ENCODE data around the gene PSMB2.
A peak's percentile ranks its signal among the peaks of the same experiment; 100 is the strongest.

PSMB2 gene

DNA sequence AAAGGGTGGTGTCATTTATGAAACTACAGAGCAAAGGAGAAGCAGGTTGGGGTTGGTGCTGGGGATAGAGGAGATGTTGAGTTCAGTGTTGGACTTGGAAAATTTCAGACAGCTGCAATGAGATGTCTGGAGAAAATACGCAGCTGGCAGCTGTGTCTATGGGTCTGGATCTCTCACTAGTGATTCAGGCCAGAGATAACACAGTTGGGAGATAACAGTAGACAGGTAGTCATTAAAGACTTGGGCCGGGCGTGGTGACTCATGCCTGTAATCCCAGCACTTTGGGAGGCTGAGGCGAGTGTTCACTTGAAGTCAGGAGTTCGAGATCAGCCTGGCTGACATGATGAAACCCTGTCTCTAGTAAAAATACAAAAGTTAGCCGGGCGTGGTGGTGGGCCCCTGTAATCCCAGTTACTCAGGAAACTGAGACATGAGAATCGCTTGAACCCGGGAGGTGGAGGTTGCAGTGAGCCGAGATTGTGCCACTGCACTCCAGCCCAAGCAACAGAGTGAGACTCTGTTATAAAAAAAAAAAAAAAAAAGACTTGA, 70.7 kb downstream of the PSMB2 start:
- no peak for DNase-seq

DNA sequence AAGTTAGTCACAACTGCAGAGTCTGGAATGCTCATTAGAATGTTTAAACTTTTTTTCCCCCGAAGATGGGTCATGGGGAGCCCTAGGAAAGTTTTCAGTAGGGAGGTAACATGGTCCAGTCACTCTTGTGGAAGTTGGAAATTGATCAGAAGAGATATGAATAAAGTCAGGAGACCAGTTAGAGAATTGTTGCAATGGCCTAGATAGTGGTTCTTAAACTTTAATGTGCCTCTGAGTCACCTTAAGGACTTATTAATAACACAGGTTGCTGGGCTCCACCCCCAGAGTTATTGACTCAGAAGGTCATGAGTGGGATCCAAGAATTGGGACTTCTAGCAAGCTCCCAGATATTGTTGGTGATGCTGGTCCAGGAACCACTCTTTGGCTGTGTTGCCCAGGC, 71.4 kb downstream of the PSMB2 start:
- no peak for DNase-seq

DNA sequence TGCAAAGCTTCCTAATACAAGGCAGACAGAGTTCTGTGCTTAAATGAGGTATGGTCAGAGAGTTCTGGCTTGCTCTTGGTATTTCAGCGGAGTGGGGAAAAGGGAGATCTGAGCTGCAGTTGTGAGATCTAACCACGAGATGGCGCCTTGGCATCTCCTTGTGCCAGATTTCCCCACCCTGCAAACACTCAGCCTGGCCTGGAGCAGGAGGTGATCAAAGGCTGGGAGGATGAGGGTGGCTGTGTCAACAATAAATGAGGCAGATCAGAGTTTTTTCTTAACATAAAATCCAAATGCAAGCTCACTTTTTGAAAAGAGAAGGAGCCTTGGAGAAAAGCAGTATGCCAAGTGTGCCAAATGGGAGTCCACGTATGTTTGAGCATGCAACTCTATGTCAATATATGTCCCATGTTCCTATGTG, 72.3 kb downstream of the PSMB2 start:
- DNase-seq, result peak; percentile 79

DNA sequence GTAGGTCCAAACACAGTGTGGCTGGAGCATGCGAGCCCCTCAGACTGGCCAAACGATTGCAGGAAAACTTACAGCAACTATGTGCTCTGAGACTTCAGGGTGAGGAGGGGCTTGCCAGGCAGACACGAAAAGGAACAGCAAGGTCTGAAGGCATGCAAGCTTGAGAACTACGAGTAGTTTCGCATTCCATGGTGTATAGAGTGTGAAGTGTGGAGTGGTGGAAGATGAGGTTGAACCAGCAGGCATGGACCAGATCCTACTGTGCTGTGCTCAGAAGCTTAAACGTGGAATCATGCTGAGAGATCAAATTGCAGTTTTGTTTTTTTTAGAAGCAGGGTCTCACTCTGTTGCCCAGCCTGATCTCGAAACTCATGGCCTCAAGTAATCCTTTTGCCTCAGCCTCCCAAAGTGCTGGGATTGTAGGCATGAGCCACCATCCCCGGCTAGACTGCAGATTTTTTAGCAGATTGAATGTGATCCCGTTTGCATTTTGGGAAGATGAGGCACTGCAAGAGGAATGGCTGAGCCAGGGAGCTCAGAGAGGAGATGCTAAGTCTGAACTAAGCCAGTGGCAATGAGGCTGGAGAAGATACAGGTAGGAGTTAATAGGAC, 73.3 kb downstream of the PSMB2 start:
- DNase-seq, result no peak

DNA sequence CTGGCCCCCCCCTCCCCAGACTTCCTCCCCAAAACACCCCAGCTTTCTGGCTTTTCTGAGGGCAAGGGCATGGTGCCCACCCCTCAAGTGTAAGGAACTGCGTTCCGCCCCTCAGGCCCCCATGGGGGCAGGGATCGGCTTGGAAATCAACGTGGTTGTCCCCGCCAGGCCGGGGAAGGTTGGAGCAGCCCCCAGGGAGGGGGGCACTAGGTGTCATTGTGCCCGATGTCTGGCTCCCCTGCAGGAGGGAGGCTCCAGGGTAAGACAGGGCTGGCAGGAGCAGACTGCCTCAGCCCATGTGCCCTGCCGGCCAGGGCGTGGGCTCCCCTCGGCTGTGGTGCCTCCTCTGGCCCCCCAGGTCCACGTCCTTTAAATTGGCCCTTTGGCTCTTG, 75.6 kb downstream of the PSMB2 start:
- no peak for DNase-seq

DNA sequence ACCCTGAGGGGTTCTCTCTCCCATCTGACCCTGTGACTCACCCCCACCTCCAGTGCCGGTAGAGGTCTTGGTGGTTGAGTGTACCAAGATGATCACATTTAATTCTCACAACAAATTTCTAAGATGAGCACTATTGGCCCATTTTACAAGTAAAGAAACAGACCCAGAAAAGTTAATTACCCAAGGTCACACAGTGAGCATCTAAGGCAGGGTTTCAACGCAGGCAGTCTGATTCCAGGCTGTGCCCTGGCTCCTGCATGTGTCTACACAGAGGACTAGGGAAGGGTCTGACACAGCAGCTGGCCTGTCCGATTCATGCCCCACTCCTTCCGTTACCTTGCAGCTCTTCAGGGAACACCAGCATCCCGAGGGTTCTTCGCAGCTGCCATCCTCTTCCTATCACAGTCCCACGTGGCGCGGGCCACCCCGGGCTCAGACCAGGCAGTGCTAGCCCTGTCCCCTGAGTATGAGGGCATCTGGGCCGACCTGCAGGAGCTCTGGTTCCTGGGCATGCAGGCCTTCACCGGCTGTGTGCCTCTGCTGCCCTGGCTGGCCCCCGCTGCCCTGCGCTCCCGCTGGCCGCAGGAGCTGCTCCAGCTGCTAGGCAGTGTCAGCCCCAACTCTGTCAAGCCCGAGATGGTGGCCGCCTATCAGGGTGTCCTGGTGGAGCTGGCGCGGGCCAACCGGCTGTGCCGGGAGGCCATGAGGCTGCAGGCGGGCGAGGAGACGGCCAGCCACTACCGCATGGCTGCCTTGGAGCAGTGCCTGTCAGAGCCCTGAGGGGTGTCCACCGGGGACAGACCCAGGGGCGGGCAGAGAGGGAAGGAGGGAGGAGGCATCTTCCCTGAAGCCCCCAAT, 76.2 kb downstream of the PSMB2 start:
- no peak for DNase-seq

DNA sequence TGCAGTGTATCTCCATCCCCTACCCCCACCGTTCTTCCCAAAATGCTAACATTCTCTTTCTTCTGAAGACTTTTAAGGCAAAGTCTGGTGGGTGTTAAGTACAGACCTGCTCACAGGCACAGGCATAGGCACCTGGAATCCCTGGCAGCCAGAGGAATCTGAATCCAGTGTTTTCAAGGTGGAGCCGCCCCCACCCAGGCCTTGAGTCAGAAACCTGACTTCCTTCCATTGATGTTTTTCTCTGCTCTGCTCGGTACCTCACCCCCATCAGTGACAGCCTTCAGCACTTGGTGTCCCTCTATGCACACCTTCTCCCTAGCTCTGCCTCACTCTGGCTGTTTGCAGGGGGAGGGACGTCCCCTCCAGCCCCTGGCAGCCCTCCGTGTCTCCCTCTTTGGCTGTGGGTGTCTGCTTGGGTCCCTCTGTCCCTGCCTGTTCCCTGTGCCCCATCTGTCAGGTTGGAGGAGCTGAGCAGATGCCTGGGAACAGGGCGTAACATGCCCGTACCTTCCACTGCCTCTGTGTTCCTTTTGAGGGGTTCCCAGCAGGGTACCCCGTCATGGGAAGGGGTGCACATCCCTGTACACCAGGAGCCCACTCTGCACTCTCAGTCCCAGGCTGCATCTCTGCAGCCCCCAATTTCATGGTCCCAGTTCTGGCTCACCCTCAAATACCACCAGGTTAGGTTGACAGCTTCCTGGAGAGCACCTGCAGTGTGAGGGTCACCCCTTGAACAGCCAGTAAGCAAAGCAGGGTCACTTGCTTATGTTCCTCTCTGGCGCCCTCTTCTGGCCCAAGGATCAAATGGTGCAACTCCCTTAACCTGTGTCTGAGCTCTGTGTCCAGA, 77.1 kb downstream of the PSMB2 start:
- peak; percentile 81 for DNase-seq

DNA sequence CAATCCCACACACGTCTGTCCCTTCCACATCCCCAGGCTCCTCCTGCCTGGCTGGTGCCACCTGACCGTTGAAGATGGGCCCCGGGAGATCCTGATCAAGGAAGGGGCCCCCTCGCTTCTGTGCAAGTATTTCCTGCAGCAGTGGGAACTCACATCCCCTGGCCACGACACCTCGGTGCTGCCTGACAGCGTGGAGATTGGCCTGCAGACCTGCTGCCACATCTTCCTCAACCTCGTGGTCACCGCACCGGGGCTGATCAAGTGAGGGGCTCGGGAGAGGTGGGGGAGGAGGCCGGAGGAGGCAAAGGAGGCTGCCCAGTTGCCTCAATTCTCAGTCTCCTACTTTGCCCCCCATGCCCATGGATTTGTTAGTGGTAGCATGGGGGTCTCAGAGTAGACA, 78.2 kb downstream of the PSMB2 start:
- no peak for DNase-seq

DNA sequence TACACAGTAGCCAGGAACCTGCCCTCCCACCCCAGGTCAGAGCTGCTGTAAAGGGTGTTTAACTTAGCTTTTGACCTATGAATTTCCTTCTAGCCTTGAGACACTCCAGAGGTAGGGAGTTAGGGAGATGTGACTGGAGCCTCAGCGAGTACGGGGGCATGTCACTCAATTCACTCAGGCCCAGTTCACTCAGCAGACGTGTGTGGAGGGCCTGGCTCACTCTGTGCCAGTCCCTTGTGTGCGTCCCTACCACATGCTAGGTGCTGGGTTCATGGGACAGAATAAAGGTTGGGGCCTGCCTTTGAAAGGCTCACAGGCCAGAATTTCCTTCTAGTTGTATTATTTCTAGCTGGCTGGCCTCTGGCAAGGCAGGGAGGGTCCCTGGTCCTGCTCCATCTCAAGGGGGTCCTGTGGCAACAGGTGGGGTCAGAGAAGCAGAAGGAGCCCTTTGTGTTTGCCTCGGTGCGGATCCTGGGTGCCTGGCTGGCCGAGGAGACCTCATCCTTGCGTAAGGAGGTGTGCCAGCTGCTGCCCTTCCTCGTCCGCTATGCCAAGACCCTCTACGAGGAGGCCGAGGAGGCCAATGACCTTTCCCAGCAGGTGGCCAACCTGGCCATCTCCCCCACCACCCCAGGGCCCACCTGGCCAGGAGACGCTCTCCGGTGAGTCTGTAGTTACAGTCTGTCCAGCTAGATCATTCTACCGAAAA, 79.2 kb downstream of the PSMB2 start:
- DNase-seq, result no peak

DNA sequence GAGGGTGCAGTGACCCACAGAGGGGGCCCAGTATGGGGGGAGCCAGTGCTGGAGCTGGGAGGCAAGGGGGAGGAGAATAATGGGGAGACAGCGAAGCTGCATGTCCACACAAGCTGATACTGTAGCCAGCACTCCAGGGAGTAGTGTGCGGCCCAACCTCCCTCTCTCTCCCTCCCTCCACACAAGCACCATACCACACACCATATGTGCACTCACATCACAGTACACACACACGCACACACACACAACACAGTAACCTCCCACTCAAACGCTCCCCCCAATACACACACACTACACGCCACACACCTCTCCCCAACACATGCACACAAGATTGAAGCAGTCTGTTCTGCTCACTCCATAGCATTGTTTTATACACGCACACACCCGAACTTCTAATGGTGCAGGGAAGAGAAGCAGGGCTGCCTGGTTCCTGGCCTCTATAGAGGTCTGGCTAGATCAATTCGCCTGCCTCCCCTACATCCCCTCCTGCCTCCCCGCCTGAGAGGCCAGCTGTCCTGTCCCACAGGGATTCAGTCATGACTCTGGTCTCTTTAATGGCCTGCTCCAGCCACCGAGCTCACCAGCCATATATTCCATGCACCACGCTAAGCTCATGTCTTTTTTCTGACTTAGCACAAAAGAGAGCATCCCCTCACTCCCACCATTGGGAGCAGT, 79.9 kb downstream of the PSMB2 start:
- no peak for DNase-seq

DNA sequence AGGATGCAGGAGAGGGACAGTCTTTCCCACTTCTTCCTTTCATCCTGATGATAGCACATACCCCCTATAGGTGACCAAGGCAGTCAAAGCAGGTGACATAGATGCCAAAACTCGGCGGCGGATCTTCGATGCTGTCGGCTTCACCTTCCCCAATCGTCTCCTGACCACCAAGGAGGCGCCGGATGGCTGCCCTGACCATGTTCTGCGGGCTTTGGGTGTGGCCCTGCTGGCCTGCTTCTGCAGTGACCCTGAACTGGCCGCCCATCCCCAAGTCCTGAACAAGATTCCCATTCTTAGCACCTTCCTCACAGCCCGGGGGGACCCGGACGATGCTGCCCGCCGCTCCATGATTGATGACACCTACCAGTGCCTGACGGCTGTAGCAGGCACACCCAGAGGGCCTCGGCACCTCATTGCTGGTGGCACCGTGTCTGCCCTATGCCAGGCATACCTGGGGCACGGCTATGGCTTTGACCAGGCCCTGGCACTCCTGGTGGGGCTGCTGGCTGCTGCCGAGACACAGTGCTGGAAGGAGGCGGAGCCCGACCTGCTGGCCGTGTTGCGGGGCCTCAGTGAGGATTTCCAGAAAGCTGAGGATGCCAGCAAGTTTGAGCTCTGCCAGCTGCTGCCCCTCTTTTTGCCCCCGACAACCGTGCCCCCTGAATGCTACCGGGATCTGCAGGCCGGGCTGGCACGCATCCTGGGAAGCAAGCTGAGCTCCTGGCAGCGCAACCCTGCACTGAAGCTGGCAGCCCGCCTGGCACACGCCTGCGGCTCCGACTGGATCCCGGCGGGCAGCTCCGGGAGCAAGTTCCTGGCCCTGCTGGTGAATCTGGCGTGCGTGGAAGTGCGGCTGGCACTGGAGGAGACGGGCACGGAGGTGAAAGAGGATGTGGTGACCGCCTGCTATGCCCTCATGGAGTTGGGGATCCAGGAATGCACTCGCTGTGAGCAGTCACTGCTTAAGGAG, 80.8 kb downstream of the PSMB2 start:
- no peak for DNase-seq

DNA sequence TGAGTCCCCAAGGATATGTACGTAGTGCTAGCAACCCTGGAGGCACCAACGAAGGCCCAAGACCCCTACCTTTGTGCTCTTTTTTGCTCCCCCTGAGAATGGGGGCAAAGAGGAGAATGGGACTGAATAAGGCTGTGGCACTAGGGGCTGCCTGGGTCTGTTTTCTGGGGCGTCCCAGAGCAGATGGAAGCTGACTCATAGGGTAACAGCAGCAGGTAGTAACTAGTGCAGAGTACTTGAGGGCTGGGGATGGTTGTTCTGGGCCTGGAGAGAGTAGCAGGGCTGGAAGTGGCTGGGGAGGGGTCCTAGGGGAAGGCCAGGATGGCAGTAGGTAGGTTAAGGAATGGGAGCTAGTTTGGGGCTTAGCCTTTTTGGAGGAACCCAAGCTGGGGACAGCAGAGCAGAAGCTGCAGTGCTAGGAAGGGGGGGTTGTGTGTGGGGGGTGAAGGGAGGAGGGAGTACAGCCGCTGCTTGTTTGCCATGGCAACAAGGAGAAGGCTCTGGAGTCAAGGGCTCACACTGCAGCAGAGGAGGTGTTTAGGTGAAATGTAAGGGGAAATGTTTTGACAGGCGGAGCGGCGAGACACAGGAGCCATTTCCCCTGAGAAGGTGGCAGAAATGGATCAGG, 81.9 kb downstream of the PSMB2 start:
- no peak for DNase-seq

DNA sequence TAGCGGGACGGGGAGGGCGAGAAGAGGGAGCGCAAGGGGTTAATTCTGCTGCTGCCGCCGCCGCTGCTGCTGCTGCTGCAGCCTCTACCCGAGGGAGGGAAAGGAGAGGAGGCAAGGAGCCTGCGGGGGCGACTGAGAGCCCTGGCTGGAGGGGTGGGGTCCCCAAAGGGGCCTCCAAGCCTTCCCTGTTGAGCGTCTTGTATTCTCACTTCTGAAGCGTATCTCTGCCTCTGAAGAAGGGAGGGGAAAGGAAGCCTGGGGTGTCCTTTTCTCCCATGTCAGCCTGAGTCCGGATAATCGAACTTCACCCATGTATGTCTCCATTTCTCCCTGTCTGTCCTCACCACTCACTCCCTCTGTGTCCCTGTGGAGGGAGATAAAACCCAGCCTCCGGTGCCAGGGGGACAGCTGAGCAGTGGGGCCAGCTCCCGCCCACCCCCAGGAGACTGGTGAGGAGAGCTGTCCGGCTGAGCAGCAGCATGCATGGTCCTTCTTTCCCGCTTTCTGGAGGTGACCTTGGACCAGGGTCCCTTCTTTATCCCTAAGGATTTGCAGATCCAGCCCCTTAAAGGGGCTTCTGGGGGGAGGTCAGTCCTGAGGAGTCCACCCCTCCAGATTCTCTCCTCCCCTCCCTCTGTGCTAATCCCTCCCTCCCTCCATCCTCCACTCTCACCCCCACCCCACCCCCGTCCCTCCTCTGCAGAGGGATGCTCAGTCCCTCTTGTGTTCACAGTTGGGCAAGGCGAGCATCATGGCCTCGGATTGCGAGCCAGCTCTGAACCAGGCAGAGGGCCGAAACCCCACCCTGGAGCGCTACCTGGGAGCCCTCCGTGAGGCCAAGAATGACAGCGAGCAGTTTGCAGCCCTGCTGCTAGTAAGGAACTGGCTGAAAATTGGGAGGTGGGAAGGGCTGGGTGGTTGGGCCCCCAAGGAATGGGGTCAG, 82.7 kb downstream of the PSMB2 start:
- DNase-seq, result no peak

DNA sequence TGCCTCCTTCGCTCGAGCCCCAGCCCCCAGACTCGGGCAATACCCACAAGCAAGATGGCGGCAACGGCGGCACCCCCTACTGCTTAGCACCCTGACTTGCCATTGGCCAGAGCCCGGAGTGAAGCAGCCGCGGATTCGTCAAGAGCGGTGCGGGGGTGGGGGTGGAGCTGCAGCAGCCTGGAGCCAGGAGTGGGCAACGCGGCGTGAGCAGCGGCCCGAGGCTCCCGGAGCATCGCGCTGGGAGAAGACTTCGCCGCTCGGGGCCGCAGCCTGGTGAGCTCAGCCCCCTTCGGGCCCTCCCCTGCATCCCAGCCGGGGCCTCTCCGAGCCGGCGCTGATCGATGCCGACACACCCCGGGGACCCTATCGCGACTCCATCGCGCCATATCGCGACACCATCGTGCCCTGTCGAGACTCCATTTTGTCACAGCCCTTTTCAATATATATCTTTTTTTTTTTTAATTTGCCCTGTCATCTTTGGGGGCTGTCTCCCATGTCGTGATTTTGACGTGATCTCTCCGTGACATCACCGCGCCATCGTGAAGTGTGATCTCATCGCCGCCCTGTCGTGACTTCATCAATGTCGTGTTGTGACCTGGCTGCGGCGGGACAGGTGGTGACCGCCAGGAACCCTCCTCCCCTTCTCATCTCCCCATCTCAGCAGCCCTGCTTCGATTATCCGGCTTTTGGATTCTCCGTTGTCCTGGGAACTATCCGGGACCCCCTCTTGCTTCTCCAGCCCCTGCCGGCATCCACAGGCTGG, 83.5 kb downstream of the PSMB2 start, which contains the start of gene NCDN:
Gene NCDN, plus strand, starts transcription at position 189 of the 763 bp plus-strand sequence. Its CDS starts 392 bp downstream, at position 581.
- DNase-seq, result peak; percentile 96

DNA sequence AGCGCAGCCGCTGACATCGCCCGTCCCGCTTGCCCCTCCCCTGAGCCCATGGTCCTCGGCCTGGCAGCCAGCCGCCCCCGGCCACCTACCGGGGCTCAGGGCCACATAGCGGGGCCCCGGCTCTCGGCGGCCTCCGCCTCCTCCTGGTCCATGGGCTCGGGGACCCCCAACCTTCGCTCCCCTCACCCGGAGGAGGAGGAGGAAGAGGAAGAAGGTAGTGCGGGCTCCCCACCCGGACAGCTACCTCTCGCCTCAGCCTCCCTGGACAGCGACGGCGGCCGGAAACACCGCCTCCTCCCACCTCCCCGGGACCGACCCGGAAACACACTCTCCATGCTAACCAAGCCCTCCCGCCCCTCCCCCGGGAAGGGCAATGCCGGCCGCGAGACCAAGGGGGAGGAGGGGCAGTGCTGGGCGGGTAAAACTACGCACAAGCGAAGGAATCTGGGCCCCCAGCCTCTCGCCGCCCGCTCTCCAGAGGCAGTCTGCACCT, 84.2 kb downstream of the PSMB2 start, which contains the start of gene KIAA0319L:
Gene KIAA0319L, minus strand, starts transcription at position 286 of the 493 bp plus-strand sequence. CDS start 2,912 bp downstream, outside the sequence.
- peak; percentile 95 for DNase-seq

DNA sequence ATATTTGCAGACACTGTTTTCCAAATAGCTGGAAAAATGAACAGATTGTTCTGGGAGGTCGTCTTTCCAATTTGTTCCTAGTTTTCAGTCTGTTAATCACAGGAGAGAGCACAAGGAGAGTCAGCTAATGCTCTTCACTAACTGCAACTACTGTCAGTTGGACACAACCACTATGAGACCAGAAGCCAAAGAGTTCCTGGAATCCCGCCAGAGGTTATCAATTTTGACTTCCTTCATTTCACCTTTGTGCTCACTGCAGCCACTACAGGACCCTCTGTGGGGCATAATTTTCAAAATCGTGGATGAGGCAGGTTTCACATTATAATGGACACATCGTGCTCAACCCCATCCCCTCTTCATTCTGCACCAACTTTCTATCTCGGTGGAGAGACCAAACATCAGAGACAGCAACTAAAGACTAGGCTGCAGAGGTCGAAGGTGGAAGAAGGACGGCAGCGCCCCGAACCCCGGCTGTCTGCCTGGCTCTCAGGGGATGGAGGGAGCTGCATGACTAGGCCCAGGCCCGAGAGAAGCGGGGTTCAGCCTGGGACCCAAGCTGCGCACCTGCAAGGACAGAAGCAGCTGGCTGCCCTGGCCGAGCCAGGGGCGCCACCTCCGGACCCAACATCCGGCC, 84.7 kb downstream of the PSMB2 start:
- peak; percentile 54 for DNase-seq
